RCC 7860 (cell line): ENCODE measurements around the gene ACER3.
"Not testable (repeated sequence)": the region's sequence is repeated elsewhere in the genome, so short reads cannot be mapped to it uniquely, and the experiment has no call there.

ENCODE experiments used
- DNase-seq: peaks from one replicate; pipeline ENCODE4 v3.0.0-alpha.2; 2015; ENCODE audit warnings: low spot score
- FAIRE-seq: peaks from 2 replicates; lab custom pipeline; 2012; peaks lifted over from hg19 to GRCh38; lab: Jason Lieb, UNC

ACER3 gene

DNA sequence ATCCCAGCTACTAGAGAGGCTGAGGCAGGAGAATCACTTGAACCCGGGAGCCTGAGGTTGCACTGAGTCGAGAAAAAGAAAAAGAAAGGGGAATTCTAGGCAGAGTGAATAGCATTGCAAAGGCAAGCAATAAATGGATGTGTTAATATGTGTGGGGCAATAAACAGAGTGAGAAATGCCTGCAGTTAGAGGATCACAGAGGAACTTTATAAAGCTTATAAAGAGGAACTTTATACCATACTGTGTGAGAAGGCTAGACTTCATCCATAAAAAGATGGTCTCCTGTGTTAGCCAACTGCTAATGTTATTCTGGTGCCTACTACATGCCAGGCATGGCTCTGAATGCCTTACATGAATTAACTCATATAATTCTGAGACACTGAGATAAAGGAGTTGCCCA, 174.3 kb downstream of the ACER3 start:
- FAIRE-seq (no peak), DNase-seq (no peak)

DNA sequence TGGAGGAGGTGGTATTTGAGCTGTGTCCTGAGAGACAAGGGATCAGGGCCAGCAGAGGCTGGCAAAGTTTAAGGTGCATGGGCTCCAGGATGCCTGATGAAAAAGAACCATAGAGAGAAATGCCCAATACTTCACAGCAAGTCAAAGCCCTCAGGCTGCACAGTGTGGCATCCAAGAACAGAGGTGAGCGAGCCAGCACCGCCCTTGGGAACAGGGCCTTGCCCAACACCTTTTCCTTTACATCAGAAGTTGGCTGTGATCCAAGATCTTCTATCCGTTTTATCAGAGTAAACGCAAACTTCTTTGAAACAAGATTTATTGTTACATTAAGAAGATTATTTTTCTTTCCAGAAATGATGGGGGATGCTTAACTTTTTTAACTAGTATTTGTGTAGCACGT, 174.9 kb downstream of the ACER3 start:
- FAIRE-seq (no peak), DNase-seq (no peak)

DNA sequence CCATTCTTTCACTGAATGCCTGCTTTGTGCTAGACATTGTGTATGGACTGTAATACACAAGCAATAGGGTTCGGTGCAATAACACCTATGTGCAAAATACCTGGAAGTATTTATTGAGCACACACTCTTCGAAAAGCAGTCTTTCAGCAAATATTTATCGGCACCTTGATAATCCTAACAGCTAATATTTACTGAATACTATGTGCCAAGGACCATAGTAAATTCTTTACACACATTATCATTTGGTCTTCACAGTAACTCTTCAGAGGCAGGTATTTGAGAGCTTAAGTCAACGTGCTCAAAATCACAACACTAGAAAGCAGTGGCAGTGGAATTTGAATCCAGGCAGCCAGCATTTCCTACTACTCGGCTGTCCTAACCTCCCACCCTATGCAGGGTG, 175.7 kb downstream of the ACER3 start:
- DNase-seq (no peak), FAIRE-seq (no peak)

DNA sequence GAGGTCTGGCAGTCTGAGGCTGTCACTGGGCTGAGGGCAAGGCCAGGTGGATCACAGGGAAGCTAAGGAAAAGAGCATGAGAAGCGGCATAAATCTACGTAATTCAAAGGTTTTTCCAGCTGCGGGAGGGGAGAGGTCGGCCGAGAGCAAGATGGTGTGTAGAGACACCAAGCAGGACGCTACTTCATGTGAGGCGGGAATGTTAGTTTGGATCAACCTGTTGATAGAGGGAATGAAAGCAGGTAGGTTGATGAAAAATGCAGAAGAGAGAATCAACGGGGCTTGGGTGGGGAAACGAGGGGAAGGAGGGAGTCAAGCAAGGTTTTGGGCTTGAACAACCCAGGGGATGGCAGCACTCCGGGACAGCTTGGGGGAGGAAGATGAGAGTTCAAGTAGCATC, 176.3 kb downstream of the ACER3 start:
- DNase-seq (no peak), FAIRE-seq (no peak)

DNA sequence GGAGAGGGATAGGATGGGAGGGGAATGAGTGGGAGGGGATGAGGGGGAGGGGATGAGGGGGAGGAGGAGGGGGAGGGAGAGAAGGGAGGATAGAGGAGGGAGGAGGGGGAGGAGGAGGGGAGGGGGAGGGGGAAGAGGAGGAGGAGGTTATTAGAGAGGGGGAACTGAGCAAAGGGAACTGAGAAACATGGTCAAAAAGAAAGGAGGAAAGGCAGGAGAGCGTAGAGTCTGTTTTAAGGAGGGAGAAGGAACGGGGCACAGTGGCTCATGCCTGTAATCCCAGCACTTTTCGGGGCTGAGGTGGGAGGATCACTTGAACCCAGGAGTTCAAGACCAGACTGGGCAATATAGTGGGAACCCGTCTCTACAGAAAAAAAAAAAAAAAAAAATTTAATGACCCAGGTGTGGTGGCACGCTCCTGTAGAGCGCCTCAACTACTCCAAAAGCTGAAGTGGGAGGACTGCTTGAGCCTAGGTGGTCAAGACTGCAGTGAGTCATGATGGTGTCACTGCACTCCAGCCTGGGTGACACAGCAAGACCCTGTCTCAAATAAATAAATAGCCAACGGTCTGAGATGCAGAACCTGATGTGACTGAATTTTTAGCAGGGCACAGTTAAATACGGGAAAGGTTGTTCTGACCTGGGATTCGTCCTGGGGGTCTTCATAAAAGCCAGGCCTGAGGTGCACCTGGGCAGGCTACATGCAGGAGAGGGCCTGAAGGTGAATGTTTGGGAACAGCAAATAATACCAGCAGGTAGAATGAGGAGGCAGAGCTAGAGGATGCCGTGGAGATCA, 177.5 kb downstream of the ACER3 start:
- FAIRE-seq (peak; percentile 68), DNase-seq (peak; percentile 66)

DNA sequence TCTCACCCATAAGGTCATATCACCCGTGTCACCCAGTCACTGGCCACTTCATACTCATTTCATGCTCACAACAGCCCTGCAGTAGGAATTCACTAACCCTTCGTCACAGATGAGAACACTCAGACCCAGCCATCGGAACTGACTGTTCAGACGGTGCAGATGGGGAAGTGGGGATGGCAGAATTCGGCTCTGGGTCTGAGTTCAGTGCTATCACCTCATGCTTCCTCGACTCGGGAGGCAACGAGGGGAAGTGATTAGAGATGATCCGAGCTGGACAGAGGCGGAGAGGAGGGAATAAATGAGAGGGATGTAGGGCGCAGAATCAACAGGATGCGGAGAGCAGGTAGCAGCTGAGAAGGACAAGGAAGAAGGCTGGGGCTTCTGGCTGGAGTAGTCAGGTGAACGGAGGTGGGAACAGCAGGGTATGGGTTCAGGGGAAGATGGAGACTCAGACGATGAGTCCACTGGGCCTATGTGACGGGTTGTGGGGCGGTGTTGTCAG, 178.2 kb downstream of the ACER3 start:
- peak; percentile 82 for FAIRE-seq
- peak; percentile 79 for DNase-seq

DNA sequence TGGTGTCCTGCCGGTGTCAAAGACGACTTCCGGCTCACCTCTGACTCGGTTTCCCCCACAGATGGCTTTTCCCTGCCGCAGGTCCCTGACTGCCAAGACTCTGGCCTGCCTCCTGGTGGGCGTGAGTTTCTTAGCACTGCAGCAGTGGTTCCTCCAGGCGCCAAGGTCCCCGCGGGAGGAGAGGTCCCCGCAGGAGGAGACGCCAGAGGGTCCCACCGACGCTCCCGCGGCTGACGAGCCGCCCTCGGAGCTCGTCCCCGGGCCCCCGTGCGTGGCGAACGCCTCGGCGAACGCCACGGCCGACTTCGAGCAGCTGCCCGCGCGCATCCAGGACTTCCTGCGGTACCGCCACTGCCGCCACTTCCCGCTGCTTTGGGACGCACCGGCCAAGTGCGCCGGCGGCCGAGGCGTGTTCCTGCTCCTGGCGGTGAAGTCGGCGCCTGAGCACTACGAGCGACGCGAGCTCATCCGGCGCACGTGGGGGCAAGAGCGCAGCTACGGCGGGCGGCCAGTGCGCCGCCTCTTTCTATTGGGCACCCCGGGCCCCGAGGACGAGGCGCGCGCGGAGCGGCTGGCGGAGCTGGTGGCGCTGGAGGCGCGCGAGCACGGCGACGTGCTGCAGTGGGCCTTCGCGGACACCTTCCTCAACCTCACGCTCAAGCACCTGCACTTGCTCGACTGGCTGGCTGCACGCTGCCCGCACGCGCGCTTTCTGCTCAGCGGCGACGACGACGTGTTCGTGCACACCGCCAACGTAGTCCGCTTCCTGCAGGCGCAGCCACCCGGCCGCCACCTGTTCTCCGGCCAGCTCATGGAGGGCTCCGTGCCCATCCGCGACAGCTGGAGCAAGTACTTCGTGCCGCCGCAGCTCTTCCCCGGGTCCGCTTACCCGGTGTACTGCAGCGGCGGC, 179.0 kb downstream of the ACER3 start:
- no peak for FAIRE-seq
- no peak for DNase-seq

DNA sequence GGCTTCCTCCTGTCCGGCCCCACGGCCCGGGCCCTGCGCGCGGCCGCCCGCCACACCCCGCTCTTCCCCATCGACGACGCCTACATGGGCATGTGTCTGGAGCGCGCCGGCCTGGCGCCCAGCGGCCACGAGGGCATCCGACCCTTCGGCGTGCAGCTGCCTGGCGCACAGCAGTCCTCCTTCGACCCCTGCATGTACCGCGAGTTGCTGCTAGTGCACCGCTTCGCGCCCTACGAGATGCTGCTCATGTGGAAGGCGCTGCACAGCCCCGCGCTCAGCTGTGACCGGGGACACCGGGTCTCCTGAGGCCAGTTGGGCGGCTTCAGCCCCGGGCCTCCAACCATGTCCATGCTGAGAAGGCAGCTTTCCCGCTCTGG, 179.7 kb downstream of the ACER3 start:
- no peak for DNase-seq
- no peak for FAIRE-seq

DNA sequence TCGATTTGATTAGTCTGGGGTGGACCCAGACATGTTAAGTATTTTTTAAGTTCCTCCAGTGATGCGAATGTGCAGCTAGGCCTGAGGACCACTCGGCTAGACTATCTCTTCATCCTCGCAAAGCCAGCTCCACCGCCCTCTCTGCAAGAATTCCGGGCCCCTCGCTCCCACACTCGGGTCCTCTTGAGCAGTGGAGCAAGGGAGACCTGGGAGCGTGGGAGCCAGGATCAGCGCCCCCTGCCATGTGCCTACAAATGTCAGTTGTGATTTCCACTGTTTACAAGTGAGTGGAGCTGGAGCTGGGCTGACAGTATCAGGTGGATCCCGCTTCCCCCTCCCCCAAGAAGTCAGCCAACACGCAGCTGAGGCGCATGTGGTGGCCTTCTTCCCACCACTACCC, 180.2 kb downstream of the ACER3 start:
- FAIRE-seq: no peak
- DNase-seq: no peak

DNA sequence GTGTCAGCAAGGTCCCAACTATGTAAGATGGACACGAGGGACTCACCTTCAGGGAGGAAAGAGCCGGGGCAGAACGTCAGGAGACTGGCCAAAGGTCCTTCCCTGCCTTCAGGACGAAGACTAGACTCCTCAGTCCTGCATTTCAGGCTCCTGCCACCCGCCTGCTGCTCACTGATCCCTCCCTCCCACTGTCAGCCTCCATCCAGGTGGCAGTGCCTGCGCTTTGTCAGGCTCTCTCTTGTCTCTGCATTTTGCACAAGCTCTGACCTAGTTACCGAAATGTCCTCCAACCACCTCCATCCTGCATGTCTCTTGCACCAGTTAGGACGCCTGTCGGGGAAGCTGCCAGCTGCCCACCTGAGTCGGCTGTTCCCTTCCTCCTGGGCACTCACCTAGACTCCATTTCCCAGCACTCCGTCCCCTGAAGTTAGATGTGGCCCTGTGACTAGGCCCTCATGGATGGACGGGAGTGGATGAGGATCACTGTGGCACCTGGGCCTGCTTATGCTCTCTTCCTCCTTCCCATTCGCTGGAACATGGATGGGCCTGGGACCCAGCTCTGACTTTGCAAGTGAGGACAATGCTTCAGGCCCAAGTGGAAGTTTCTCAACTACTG, 181.5 kb downstream of the ACER3 start:
- FAIRE-seq (no peak), DNase-seq (no peak)

DNA sequence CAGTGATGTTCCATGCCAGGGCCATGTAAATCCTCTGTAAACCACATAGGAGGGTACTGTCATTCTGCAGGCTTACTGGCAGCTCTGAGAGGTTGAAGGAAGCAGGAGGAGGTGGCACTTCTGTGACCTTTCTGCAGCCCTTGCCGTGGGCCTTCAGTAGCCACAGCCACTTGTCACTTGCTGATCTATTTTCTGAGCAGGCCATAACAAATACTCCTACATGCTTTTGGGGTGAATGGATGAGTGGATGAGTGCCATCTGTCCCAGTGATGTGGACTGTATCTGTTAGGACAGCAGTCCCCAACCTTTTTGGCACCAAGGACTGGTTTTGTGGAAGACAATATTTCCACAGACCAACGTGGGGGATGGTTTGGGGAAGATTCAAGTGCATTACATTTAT, 183.6 kb downstream of the ACER3 start:
- DNase-seq: no peak
- no peak for FAIRE-seq

DNA sequence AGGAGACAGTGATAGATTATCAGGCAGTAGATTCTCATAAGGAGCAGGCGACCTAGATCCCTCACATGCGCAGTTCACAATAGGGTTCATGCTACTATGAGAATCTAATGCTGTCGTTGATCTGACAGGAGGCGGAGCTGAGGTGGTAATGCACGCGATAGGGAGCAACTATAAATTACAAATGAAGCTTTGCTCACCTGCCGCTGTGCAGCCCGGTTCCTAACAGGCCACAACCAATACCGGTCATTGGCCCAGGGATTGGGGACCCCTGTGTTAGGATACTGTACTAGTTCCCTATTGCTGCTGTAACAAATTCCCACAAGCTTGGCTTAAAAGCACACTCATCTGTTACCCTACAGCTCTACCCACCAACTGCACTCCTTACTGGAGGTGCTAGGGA, 184.2 kb downstream of the ACER3 start:
- DNase-seq: no peak
- FAIRE-seq: no peak

DNA sequence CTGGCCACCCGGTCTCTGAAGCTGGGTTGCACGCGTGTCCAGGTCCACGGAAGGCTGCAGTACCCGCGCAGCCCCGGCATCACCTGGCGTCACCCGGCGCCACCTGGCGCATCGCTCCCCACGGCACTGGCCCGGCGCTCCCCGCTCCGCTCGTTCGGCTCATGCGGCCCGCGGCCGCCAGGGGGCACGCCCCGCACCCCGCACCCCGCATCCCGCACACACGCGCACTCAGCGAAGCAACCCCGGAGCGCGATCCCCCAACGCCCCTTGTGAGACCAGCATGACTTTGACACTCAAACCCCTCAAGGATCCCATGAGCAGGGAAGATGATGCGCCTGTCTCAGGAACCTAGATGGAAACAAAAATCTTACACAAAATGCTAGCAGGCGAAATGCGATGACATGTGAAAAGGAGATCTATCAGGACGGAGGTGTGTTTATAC, 185.4 kb downstream of the ACER3 start:
- no peak for DNase-seq
- no peak for FAIRE-seq

DNA sequence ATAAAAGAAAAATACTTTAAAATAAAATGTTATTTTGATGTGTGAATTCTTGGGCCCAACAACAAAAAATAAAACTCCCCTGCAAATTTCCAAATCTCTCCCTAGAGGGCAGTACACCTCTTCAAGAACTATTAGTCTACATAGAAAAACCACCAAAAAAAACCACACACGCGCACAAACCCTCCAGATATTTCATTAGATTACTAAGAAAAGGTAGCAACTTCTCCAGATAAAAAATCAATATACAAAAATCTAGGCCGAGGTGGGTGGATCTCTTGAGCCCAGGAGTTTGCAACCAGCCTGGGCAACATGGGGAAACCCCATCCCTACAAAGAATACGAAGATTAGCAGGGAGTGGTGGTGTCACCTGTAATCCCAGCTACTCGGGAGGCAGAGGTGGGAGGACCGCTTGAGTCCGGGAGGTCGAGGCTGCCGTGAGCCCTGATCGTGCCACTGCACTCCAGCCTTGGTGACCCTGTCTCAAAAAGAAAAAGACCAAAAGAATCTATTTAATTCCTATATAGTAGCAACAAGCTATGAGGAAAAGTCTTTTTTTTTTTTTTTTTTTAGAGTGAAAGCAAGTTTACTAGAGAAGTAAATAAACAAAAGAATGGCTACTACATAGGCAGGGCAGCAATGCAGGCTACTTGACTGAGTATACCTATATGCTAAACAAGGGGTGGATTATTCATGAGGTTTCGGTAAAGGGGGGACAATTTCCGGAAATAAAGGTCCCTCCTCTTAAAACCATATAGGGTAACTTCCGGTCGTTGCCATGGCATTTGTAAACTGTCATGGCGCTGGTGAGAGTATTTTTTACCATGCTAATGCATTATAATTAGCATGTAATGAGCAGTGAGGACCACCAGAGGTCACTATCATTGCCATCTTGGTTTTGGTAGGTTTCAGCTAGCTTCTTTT, 186.5 kb downstream of the ACER3 start:
- DNase-seq (peak; percentile 68), FAIRE-seq (peak; percentile 82)

DNA sequence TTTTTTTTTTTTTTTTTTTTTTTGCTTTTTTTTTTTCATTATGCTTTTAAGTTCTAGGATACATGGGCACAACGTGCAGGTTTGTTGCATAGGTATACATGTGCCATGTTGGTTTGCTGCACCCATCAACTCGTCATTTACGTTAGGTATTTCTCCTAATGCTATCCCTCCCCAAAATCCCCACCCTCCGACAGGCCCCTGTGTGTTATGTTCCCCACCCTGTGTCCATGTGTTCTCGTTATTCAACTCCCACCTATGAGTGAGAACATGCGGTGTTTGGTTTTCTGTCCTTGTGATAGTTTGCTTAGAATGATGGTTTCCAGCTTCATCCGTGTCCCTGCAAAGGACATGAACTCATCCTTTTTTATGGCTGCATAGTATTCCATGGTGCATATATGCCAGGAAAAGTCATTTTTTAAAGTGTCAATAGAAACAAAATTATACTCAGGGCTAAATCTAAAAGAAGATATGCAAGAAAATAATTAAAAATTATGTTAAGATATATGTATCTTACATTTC, 187.3 kb downstream of the ACER3 start:
- not testable (repeated sequence) for DNase-seq, FAIRE-seq

DNA sequence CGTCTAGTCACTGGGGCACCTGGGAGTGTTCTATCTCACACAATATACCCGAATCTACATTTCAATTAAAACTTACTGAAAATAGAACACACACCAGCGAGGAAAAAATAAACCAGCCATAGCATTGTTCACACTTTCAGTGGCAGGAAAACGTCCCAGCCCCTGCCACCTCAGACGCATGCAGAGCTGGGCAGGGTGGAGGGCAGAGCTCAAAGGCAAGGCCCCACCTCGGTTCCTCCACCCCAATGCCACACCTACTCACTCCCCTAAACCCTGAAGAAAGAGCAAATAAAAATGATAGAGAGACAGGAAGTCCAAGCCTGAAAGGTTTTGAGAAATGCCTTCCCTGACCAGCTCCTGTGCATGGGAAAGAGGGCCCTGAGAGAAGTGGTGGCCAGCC, 188.3 kb downstream of the ACER3 start:
- DNase-seq (no peak), FAIRE-seq (no peak)

DNA sequence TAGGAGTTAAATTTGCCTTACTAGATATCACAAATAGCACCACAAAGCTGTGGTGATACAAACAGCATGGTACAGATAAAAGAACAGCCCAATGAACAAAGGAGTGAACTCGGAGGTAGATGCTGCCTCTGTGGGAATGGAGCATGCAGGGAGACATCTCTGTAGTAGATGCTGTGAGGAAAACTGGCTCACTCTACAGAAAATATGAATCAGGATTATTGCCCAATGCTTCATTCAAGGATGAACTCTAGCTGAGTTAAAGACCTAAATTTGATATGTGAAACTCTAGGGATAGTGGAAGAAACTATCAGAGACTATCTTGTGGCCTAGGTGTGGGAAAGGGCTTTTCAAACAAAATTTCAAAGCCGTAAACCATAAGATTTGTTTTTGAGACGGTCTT, 190.8 kb downstream of the ACER3 start:
- FAIRE-seq (no peak), DNase-seq (no peak)

DNA sequence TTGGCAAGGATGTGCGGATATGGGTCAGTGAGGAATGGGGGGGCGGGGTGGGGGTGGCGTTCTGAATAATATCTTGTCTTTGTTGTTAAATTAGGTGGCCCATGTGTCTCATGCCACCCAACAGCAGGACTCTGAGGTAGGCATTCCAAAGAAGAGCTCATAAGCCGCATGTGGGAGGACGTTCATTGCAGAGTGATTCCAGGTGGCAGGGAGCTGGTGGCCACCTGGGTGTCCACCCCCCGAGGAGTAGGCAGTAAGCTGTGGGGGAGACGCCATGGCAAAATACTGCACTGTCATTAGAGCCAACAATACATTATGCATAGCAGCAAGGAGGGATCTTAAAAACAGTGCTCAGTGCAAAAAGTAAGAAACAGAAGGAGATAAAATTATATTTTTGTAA, 191.8 kb downstream of the ACER3 start:
- FAIRE-seq: no peak

DNA sequence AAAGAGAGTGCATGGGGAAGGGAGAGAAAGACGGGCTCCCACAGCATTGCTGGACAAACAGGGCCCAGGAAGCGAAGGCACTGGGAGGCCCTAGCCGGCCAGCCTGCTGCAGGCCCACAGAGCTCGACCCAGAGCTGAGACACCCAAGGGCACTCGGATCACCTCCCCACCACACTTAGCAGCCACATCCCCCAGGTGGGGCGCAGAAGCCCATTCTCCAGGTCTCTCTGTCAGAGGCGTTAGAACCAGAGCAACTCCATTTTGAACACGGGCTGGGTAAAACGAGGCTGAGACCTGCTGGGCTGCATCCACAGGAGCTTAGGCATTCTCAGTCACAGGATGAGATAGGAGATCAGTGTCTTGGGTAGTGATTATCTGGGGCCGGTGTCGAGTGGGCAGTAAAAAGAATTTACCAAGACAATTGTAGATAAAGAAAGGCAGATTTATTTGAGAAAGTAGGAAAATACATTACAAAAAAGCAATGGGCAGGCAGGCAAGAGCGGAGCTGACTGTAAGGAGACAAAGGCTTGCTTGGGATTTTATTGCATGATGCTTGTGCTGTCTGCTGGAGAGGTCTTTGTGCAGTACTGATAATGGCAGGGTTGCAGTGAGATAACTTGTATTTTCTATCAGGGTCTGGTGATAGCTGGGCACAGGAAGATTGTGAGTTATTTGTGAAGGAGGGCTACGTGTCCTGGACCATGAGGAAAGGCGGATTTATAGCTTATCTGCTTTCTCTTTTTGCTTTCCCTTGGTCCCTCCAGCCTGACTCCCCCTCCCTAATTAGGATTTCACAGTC, 192.7 kb downstream of the ACER3 start:
- FAIRE-seq (no peak), DNase-seq (no peak)

More for the DNA sequence above, 191.8 kb downstream of the ACER3 start:
- DNase-seq: no peak
